ENCODE results near the gene RGMA. TPM values are rescaled to one million over a fixed set of nuclear protein-coding genes. Genes with fewer than 3 reads are reported as not detected.

Gene RGMA
- polyA plus RNA-seq, 1 donor from 2014 or later = 9.5 TPM

- H3K9me2 ChIP-seq (ENCODE audit: insufficient read depth, low read length) = no peaks in the 10 kb centered on the region
- no peaks in the 10 kb centered on the region for H3K36me3 ChIP-seq (ENCODE audit: insufficient read depth, low read length)
- no peak overlapping the region for H3K27ac ChIP-seq (ENCODE audit: low read length)
- no peaks in the 10 kb centered on the region for H3K79me2 ChIP-seq (replicated peaks; ENCODE audit: insufficient read depth, low read length)
- no peak overlapping the region for H3K4me3 ChIP-seq (ENCODE audit: low read length)
- H3K4me2 ChIP-seq (ENCODE audit: low read length) = no peak overlapping the region
- TF ChIP-seq EP300 (conservative IDR thresholded peaks at IDR 0.05; ENCODE audit: poor library complexity, severe bottlenecking) = no peak
- no peak for TF ChIP-seq CTCF (IDR thresholded peaks at IDR 0.05; ENCODE audit: poor library complexity, severe bottlenecking)
- TF ChIP-seq SMC3 (conservative IDR thresholded peaks at IDR 0.05; ENCODE audit: poor library complexity) = no peak
- no peak for TF ChIP-seq RAD21 (conservative IDR thresholded peaks at IDR 0.05)
- TF ChIP-seq POLR2AphosphoS5 (IDR thresholded peaks at IDR 0.05) = no peak
- TF ChIP-seq MXI1 (conservative IDR thresholded peaks at IDR 0.05; ENCODE audit: poor library complexity, severe bottlenecking) = no peak
- TF ChIP-seq, protein P1, sequence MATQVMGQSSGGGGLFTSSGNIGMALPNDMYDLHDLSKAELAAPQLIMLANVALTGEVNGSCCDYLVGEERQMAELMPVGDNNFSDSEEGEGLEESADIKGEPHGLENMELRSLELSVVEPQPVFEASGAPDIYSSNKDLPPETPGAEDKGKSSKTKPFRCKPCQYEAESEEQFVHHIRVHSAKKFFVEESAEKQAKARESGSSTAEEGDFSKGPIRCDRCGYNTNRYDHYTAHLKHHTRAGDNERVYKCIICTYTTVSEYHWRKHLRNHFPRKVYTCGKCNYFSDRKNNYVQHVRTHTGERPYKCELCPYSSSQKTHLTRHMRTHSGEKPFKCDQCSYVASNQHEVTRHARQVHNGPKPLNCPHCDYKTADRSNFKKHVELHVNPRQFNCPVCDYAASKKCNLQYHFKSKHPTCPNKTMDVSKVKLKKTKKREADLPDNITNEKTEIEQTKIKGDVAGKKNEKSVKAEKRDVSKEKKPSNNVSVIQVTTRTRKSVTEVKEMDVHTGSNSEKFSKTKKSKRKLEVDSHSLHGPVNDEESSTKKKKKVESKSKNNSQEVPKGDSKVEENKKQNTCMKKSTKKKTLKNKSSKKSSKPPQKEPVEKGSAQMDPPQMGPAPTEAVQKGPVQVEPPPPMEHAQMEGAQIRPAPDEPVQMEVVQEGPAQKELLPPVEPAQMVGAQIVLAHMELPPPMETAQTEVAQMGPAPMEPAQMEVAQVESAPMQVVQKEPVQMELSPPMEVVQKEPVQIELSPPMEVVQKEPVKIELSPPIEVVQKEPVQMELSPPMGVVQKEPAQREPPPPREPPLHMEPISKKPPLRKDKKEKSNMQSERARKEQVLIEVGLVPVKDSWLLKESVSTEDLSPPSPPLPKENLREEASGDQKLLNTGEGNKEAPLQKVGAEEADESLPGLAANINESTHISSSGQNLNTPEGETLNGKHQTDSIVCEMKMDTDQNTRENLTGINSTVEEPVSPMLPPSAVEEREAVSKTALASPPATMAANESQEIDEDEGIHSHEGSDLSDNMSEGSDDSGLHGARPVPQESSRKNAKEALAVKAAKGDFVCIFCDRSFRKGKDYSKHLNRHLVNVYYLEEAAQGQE (IDR thresholded peaks at IDR 0.05; ENCODE audit: borderline replicate concordance) = no peak
- no peak for TF ChIP-seq EZH2 (IDR thresholded peaks at IDR 0.05; ENCODE audit: borderline replicate concordance, insufficient read depth, low read length, poor library complexity, severe bottlenecking)
- TF ChIP-seq TAF1 (IDR thresholded peaks at IDR 0.05; ENCODE audit: low read depth) = no peak
- H4K20me1 ChIP-seq (ENCODE audit: insufficient read depth) = no peaks in the 10 kb centered on the region
- H3F3A ChIP-seq (ENCODE audit: insufficient read depth, low read length, poor library complexity, severe bottlenecking) = no peaks in the 10 kb centered on the region
- no peak overlapping the region for H2AFZ ChIP-seq (ENCODE audit: low read depth, low read length)
- no peak overlapping the region for H3K9ac ChIP-seq (ENCODE audit: low read length)
- no peaks in the 10 kb centered on the region for H3K27me3 ChIP-seq (ENCODE audit: insufficient read depth, low read depth, low read length)
- no peaks in the 10 kb centered on the region for H3K9me3 ChIP-seq (ENCODE audit: low read length)
Measured at GRCh38 chr15:93110502-93111040, 21.6 kb upstream of the RGMA start.

- H3K79me2 ChIP-seq (replicated peaks; ENCODE audit: insufficient read depth, low read length) = no peaks in the 10 kb centered on the region
- H2AFZ ChIP-seq (ENCODE audit: low read depth, low read length) = no peak overlapping the region
- H3K9ac ChIP-seq (ENCODE audit: low read length) = no peak overlapping the region
- no peak overlapping the region for H3K27ac ChIP-seq (ENCODE audit: low read length)
- no peaks in the 10 kb centered on the region for H3K9me2 ChIP-seq (ENCODE audit: insufficient read depth, low read length)
- no peaks in the 10 kb centered on the region for H3F3A ChIP-seq (ENCODE audit: insufficient read depth, low read length, poor library complexity, severe bottlenecking)
- H3K4me3 ChIP-seq (ENCODE audit: low read length) = no peak overlapping the region
- H3K4me2 ChIP-seq (ENCODE audit: low read length) = no peak overlapping the region
- no peaks in the 10 kb centered on the region for H4K20me1 ChIP-seq (ENCODE audit: insufficient read depth)
- no peak for TF ChIP-seq POLR2AphosphoS5 (IDR thresholded peaks at IDR 0.05)
- TF ChIP-seq TAF1 (IDR thresholded peaks at IDR 0.05; ENCODE audit: low read depth) = no peak
- TF ChIP-seq RAD21 (conservative IDR thresholded peaks at IDR 0.05) = no peak
- TF ChIP-seq CTCF (IDR thresholded peaks at IDR 0.05; ENCODE audit: poor library complexity, severe bottlenecking) = no peak
- TF ChIP-seq MXI1 (conservative IDR thresholded peaks at IDR 0.05; ENCODE audit: poor library complexity, severe bottlenecking) = no peak
- TF ChIP-seq, protein P1 (IDR thresholded peaks at IDR 0.05; ENCODE audit: borderline replicate concordance) = no peak
- no peak for TF ChIP-seq EP300 (conservative IDR thresholded peaks at IDR 0.05; ENCODE audit: poor library complexity, severe bottlenecking)
- no peak for TF ChIP-seq SMC3 (conservative IDR thresholded peaks at IDR 0.05; ENCODE audit: poor library complexity)
- TF ChIP-seq EZH2 (IDR thresholded peaks at IDR 0.05; ENCODE audit: borderline replicate concordance, insufficient read depth, low read length, poor library complexity, severe bottlenecking) = no peak
- no peaks in the 10 kb centered on the region for H3K27me3 ChIP-seq (ENCODE audit: insufficient read depth, low read depth, low read length)
- H3K9me3 ChIP-seq (ENCODE audit: low read length) = no peaks in the 10 kb centered on the region
- no peaks in the 10 kb centered on the region for H3K36me3 ChIP-seq (ENCODE audit: insufficient read depth, low read length)
Measured at GRCh38 chr15:93109336-93110102, 20.5 kb upstream of the RGMA start.

Measured in neural cell (in vitro differentiated cells).